HUDEP-2 (cell line): ENCODE measurements around the gene RSF1.

Source experiments
- DNase-seq, 76 experiments: peaks; one replicate each; lab custom pipeline; 2025; ENCODE audit not compliant: unreplicated experiment in 76 of 76; lab: John Stamatoyannopoulos, UW

Gene RSF1

GRCh38 chr11:77806993-77807392 is 13.5 kb downstream of the RSF1 start:
- no peak for DNase-seq

- DNase-seq, result no peak
Observed at GRCh38 chr11:77806415-77806814, 14.1 kb downstream of the RSF1 start.

GRCh38 chr11:77801477-77801876 is 19.0 kb downstream of the RSF1 start:
- DNase-seq, result no peak

- peak in 10 of 76 experiments; percentile 4 to 36 (median 16) for DNase-seq
Observed at GRCh38 chr11:77800449-77800848, 20.1 kb downstream of the RSF1 start.

GRCh38 chr11:77799338-77799737 is 21.2 kb downstream of the RSF1 start:
- no peak for DNase-seq

- no peak for DNase-seq
Observed at GRCh38 chr11:77793972-77794371, 26.6 kb downstream of the RSF1 start.

GRCh38 chr11:77791301-77791700 is 29.2 kb downstream of the RSF1 start:
- no peak for DNase-seq

- DNase-seq, result peak in 4 of 76 experiments; percentile 4 to 10 (median 6)
Observed at GRCh38 chr11:77789731-77790476, 30.6 kb downstream of the RSF1 start.

GRCh38 chr11:77789061-77789730 is 31.3 kb downstream of the RSF1 start:
- DNase-seq, result no peak

GRCh38 chr11:77784572-77784971 is 36.0 kb downstream of the RSF1 start:
- DNase-seq, result no peak

- no peak for DNase-seq
Observed at GRCh38 chr11:77783025-77783424, 37.5 kb downstream of the RSF1 start.

- DNase-seq, result peak in 3 of 76 experiments; percentile 3 to 29 (median 6)
Observed at GRCh38 chr11:77779935-77780334, 40.6 kb downstream of the RSF1 start.

- no peak for DNase-seq
Observed at GRCh38 chr11:77778549-77778948, 42.0 kb downstream of the RSF1 start.

GRCh38 chr11:77778118-77778517 is 42.4 kb downstream of the RSF1 start:
- no peak for DNase-seq

- DNase-seq, result peak in 12 of 76 experiments; percentile 1 to 54 (median 10)
Observed at GRCh38 chr11:77776455-77776854, 44.1 kb downstream of the RSF1 start.

- DNase-seq, result no peak
Observed at GRCh38 chr11:77775936-77776335, 44.6 kb downstream of the RSF1 start.

- DNase-seq, result no peak
Observed at GRCh38 chr11:77771135-77771534, 49.4 kb downstream of the RSF1 start.

- DNase-seq, result no peak
Observed at GRCh38 chr11:77770629-77771028, 49.9 kb downstream of the RSF1 start.

- no peak for DNase-seq
Observed at GRCh38 chr11:77762426-77762825, 58.1 kb downstream of the RSF1 start.

- no peak for DNase-seq
Observed at GRCh38 chr11:77761491-77761890, 59.0 kb downstream of the RSF1 start.

GRCh38 chr11:77758331-77758730 is 62.2 kb downstream of the RSF1 start:
- no peak for DNase-seq

GRCh38 chr11:77753230-77753629 is 67.3 kb downstream of the RSF1 start:
- peak in 1 of 76 experiments; percentile 2 for DNase-seq
